ENCODE data around the gene SETD2. TPM values are rescaled to one million over a fixed set of nuclear protein-coding genes. Genes with fewer than 3 reads are reported as not detected.

SETD2 gene
- polyA plus RNA-seq, 3 donors: 3.1 to 22.4 (median 7.5) TPM

- H3K9ac ChIP-seq (ENCODE audit: insufficient read depth, low read length, poor library complexity, severe bottlenecking): peak overlapping the region; percentile 32
- peak overlapping the region; percentile 72 for H3K4me2 ChIP-seq (replicated peaks; ENCODE audit: extremely low read depth, low read length, poor library complexity, severe bottlenecking)
- no peaks in the 10 kb centered on the region for H3K27me3 ChIP-seq (ENCODE audit: control insufficient read depth in 2 of 2, insufficient read depth in 2 of 2, low read length in 2 of 2)
- peaks cover 0 to 1% (median 0%) of the 10 kb centered on the region in 3 donors for H3K27me3 Mint-ChIP-seq (ENCODE audit: low read depth in 3 of 3)
- peaks cover 23% of the 10 kb centered on the region for H3K4me1 Mint-ChIP-seq
- peaks cover 72 to 87% of the 10 kb centered on the region in 2 donors for H3K36me3 ChIP-seq (replicated peaks in 1 of 2; ENCODE audit: control insufficient read depth in 1 of 2, insufficient read depth in 2 of 2, low read length in 2 of 2)
- WGBS (ENCODE audit: insufficient coverage): 54% methylated on average over 16 of the region's 23 CpGs
- peak overlapping the region in 1 of 3 experiments; percentile 57 for H3K4me3 ChIP-seq (replicated peaks in 1 of 3; ENCODE audit: low read depth in 2 of 3, low read length in 3 of 3)
- H2AFZ ChIP-seq (ENCODE audit: insufficient read depth, low read depth, low read length, poor library complexity, severe bottlenecking): no peak overlapping the region
- H3K9me3 Mint-ChIP-seq: no peaks in the 10 kb centered on the region
- no peak overlapping the region for H3K4me3 Mint-ChIP-seq
- no peak for TF ChIP-seq CTCF (IDR thresholded peaks at IDR 0.05)
- H3K9me3 ChIP-seq (replicated peaks in 1 of 2; ENCODE audit: control insufficient read depth in 1 of 2, insufficient read depth in 1 of 2, low read length in 2 of 2): no peaks in the 10 kb centered on the region
- no peak for DNase-seq
- no peaks in the 10 kb centered on the region for H3K79me2 ChIP-seq (ENCODE audit: insufficient read depth, low read length)
- peaks cover 63 to 75% of the 10 kb centered on the region in 2 donors for H3K36me3 Mint-ChIP-seq
- H3K27ac ChIP-seq (ENCODE audit: low read depth in 1 of 2, low read length in 2 of 2): no peak overlapping the region
- peaks cover 16 to 32% of the 10 kb centered on the region in 2 donors for H3K4me1 ChIP-seq (ENCODE audit: control insufficient read depth in 1 of 2, insufficient read depth in 2 of 2, low read length in 2 of 2)
- H4K20me1 ChIP-seq (ENCODE audit: insufficient read depth, low read length): peaks cover 86% of the 10 kb centered on the region
- H3K27ac Mint-ChIP-seq: peak overlapping the region in 1 of 7 donors; percentile 53
- intact Hi-C loops (cut with micrococcal nuclease): no loop called here
Observed at GRCh38 chr3:47008851-47009224, 155.1 kb downstream of the SETD2 start.

GRCh38 chr3:47008234-47008796, 155.6 kb downstream of the SETD2 start:
- Mint-ChIP-seq H3K36me3 (peaks cover 64 to 75% of the 10 kb centered on the region in 2 donors), H3K4me3 (no peak overlapping the region), H3K27me3 (ENCODE audit: low read depth in 3 of 3) (peaks cover 0 to 1% (median 0%) of the 10 kb centered on the region in 3 donors), H3K9me3 (no peaks in the 10 kb centered on the region), H3K27ac (peak overlapping the region in 2 of 7 donors; percentile 16 to 53), H3K4me1 (peaks cover 23% of the 10 kb centered on the region)
- peaks cover 73 to 87% of the 10 kb centered on the region in 2 donors for H3K36me3 ChIP-seq (replicated peaks in 1 of 2; ENCODE audit: control insufficient read depth in 1 of 2, insufficient read depth in 2 of 2, low read length in 2 of 2)
- H3K27ac ChIP-seq (ENCODE audit: low read depth in 1 of 2, low read length in 2 of 2): no peak overlapping the region
- H3K9me3 ChIP-seq (replicated peaks in 1 of 2; ENCODE audit: control insufficient read depth in 1 of 2, insufficient read depth in 1 of 2, low read length in 2 of 2): no peaks in the 10 kb centered on the region
- H3K79me2 ChIP-seq (ENCODE audit: insufficient read depth, low read length): no peaks in the 10 kb centered on the region
- 100% methylated on average over 8 of the region's 13 CpGs for WGBS (ENCODE audit: insufficient coverage)
- H4K20me1 ChIP-seq (ENCODE audit: insufficient read depth, low read length): peaks cover 86% of the 10 kb centered on the region
- H3K9ac ChIP-seq (ENCODE audit: insufficient read depth, low read length, poor library complexity, severe bottlenecking): no peak overlapping the region
- peak overlapping the region; percentile 72 for H3K4me2 ChIP-seq (replicated peaks; ENCODE audit: extremely low read depth, low read length, poor library complexity, severe bottlenecking)
- intact Hi-C loops (cut with micrococcal nuclease): no loop called here
- H3K27me3 ChIP-seq (ENCODE audit: control insufficient read depth in 2 of 2, insufficient read depth in 2 of 2, low read length in 2 of 2): no peaks in the 10 kb centered on the region
- DNase-seq: no peak
- no peak overlapping the region for H2AFZ ChIP-seq (ENCODE audit: insufficient read depth, low read depth, low read length, poor library complexity, severe bottlenecking)
- peaks cover 16 to 32% of the 10 kb centered on the region in 2 donors for H3K4me1 ChIP-seq (ENCODE audit: control insufficient read depth in 1 of 2, insufficient read depth in 2 of 2, low read length in 2 of 2)
- H3K4me3 ChIP-seq (replicated peaks in 1 of 3; ENCODE audit: low read depth in 2 of 3, low read length in 3 of 3): peak overlapping the region in 1 of 3 experiments; percentile 57
- no peak for TF ChIP-seq CTCF (IDR thresholded peaks at IDR 0.05)
